Sigmoid colon (tissue), 4 donors: ENCODE results near the gene PCDHA1.

Source experiments
- EP300 ChIP-seq, 4 donors: sonication (generic); formaldehyde crosslinking; IDR thresholded peaks; one replicate each; pipeline ENCODE4 v1.6.1; 2017; ENCODE audit warnings: antibody characterized with exemption in 4 of 4
- POLR2A ChIP-seq, 2 donors: fragments of 450-650 bp; IDR thresholded peaks; one replicate each; pipeline ENCODE4 v1.6.1; 2016; ENCODE audit warnings: antibody characterized with exemption in 2 of 2, mild to moderate bottlenecking in 2 of 2, moderate library complexity in 2 of 2
- POLR2AphosphoS5 ChIP-seq, 4 donors: sonication (generic); formaldehyde crosslinking; IDR thresholded peaks; one replicate each; pipeline ENCODE4 v1.6.1; 2017; ENCODE audit warnings: antibody characterized with exemption in 4 of 4
- TF ChIP-seq, protein P1 (sequence below), 4 experiments: fragments of 450-650 bp in 3 of 4; fragments of 200-600 bp in 1 of 4; IDR thresholded peaks; one replicate each; pipeline ENCODE4 v1.5.1; 2016 to 2019; ENCODE audit warnings: antibody characterized with exemption in 4 of 4, mild to moderate bottlenecking in 3 of 4, moderate library complexity in 2 of 4

DNA sequence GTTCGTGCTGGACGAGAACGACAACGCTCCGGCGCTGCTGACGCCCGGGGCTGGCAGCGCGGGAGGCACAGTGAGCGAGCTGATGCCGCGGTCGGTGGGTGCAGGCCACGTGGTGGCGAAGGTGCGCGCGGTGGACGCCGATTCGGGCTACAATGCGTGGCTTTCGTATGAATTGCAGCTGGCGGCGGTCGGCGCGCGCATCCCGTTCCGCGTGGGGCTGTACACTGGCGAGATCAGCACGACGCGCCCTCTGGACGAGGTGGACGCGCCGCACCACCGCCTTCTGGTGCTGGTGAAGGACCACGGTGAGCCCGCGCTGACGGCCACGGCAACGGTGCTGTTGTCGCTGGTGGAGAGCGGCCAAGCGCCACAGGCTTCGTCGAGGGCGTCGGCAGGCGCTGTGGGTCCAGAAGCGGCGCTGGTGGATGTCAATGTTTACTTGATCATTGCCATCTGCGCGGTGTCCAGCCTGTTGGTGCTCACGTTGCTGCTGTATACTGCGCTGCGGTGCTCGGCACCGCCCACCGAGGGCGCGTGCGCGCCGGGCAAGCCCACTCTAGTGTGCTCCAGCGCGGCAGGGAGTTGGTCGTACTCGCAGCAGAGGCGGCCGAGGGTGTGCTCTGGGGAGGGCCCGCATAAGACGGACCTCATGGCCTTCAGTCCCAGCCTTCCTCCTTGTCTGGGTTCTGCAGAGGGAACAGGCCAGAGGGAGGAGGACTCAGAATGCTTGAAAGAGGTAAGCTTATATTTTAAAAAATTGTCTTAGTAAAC is 98.2 kb downstream of the PCDHA1 start:
- TF ChIP-seq, protein P1, sequence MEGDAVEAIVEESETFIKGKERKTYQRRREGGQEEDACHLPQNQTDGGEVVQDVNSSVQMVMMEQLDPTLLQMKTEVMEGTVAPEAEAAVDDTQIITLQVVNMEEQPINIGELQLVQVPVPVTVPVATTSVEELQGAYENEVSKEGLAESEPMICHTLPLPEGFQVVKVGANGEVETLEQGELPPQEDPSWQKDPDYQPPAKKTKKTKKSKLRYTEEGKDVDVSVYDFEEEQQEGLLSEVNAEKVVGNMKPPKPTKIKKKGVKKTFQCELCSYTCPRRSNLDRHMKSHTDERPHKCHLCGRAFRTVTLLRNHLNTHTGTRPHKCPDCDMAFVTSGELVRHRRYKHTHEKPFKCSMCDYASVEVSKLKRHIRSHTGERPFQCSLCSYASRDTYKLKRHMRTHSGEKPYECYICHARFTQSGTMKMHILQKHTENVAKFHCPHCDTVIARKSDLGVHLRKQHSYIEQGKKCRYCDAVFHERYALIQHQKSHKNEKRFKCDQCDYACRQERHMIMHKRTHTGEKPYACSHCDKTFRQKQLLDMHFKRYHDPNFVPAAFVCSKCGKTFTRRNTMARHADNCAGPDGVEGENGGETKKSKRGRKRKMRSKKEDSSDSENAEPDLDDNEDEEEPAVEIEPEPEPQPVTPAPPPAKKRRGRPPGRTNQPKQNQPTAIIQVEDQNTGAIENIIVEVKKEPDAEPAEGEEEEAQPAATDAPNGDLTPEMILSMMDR (IDR thresholded peaks at IDR 0.05) = no peak
- TF ChIP-seq POLR2A (IDR thresholded peaks at IDR 0.05) (no peak), POLR2AphosphoS5 (IDR thresholded peaks at IDR 0.05) (no peak), EP300 (IDR thresholded peaks at IDR 0.05) (no peak)
